Loucy (cell line): ENCODE measurements around the gene BLOC1S3.

Source experiments
- EZH2phosphoT487 ChIP-seq: fragments of 200-600 bp; IDR thresholded peaks from 2 replicates; pipeline ENCODE4 v1.6.1; 2018; ENCODE audit warnings: antibody characterized with exemption, mild to moderate bottlenecking, moderate library complexity, borderline replicate concordance
- TF ChIP-seq, protein P1 (sequence below): fragments of 200-600 bp; sonication (generic); conservative IDR thresholded peaks from 2 replicates; pipeline ENCODE4 v1.5.1; 2014; ENCODE audit warnings: mild to moderate bottlenecking, antibody characterized with exemption, low read length

DNA sequence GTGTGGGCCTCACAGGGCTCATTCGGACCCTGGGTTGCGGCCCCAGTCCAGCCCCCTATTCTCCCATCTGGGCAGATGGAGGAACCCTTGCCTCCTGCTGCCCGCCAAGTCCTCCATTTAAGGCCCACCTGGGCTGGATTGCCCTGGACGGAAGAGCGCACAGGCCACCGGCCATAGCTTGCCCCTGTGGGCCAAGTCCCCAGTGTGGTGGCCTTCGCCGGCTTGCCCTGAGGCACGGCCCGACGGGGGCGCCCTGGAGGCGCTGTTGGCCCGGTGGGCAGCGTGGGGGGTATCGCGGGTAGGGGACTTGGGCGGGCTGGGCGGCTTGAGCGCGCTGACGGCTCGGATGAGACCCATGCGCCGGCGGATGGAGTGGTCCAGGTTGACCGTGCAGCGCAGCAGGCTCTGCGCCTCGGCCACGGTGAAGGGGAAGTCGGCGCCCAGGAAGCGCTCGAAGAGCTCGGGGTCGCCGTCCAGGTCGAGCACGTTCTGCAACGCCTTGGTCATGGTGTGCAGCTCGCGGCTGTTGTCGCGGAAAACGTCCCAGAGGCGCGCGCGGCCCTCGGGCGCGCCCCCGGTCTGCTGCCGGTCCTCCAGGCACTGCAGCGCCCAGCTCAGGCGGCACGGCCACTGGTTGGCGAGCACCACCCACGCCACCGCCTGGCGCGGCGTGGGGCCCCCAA lies 26.6 kb upstream of the BLOC1S3 start:
- TF ChIP-seq, protein P1, sequence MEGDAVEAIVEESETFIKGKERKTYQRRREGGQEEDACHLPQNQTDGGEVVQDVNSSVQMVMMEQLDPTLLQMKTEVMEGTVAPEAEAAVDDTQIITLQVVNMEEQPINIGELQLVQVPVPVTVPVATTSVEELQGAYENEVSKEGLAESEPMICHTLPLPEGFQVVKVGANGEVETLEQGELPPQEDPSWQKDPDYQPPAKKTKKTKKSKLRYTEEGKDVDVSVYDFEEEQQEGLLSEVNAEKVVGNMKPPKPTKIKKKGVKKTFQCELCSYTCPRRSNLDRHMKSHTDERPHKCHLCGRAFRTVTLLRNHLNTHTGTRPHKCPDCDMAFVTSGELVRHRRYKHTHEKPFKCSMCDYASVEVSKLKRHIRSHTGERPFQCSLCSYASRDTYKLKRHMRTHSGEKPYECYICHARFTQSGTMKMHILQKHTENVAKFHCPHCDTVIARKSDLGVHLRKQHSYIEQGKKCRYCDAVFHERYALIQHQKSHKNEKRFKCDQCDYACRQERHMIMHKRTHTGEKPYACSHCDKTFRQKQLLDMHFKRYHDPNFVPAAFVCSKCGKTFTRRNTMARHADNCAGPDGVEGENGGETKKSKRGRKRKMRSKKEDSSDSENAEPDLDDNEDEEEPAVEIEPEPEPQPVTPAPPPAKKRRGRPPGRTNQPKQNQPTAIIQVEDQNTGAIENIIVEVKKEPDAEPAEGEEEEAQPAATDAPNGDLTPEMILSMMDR = no peak
- no peak for TF ChIP-seq EZH2phosphoT487
